Prostate gland (tissue), 2 donors: ENCODE data around the gene STARD6. TPM values are rescaled to one million over a fixed set of nuclear protein-coding genes. Genes with fewer than 3 reads are reported as not detected.
A peak's percentile ranks its signal among the peaks of the same experiment; 100 is the strongest.
"Not testable (repeated sequence)": the region's sequence is repeated elsewhere in the genome, so short reads cannot be mapped to it uniquely, and the experiment has no call there.

Experiments
- DNase-seq: peaks from one replicate; pipeline ENCODE4 v3.0.0-alpha.2; 2019; ENCODE audit warnings: low spot score
- H3K27ac ChIP-seq, 2 donors: fragments of 200-600 bp; sonication (generic); 2 replicates each; pipeline ENCODE4 v1.5.1; 2017 to 2019
- H3K27me3 ChIP-seq: fragments of 200-600 bp; sonication (generic); replicated peaks from 2 replicates; pipeline ENCODE4 v1.5.1; 2019; ENCODE audit not compliant: insufficient read depth
- H3K36me3 ChIP-seq, 2 donors: fragments of 200-600 bp; sonication (generic); 1 replicate in 1 of 2; 2 replicates in 1 of 2; pipeline versions ENCODE4 v1.5.1 to v1.8.1; 2017 to 2019
- H3K4me1 ChIP-seq: fragments of 200-600 bp; sonication (generic); replicated peaks from 2 replicates; pipeline ENCODE4 v1.5.1; 2019
- H3K4me3 ChIP-seq, 2 donors: fragments of 200-600 bp; sonication (generic); 2 replicates each; pipeline ENCODE4 v1.5.1; 2017 to 2019
- H3K9me3 ChIP-seq: fragments of 200-600 bp; sonication (generic); 2 replicates; pipeline ENCODE4 v1.5.1; 2017
- POLR2A ChIP-seq: fragments of 450-650 bp; IDR thresholded peaks from one replicate; pipeline ENCODE4 v1.6.1; 2016; ENCODE audit warnings: antibody characterized with exemption, mild to moderate bottlenecking
- POLR2AphosphoS5 ChIP-seq: sonication (generic); formaldehyde crosslinking; IDR thresholded peaks from one replicate; pipeline ENCODE4 v1.6.1; 2017; ENCODE audit warnings: antibody characterized with exemption
- WGBS: methylation state at CpG from one replicate; pipeline ENCODE4 v1.1.5; 2018; 5-methylcytosine and 5-hydroxymethylcytosine counted together
- intact Hi-C: fragments of 100-400 bp; cut with DNase I; formaldehyde crosslinking; loops from one replicate; pipeline ENCODE4 v1.14.2; 2022
- total RNA-seq, 2 donors: library from RNA; depleted of rRNA; stranded (reverse); fragments of >200 nt; gene quantifications; one replicate each; pipeline ENCODE4 v1.1.0, GENCODE V29; 2016
- TF ChIP-seq, protein P1 (sequence below), 4 experiments: fragments of 200-600 bp in 2 of 4; fragments of 450-650 bp in 2 of 4; sonication (generic) in 2 of 4; IDR thresholded peaks; 1 replicate in 3 of 4; 2 replicates in 1 of 4; pipeline ENCODE4 v1.5.1; 2016 to 2019; ENCODE audit warnings: antibody characterized with exemption in 4 of 4, mild to moderate bottlenecking in 2 of 4, moderate library complexity in 2 of 4

STARD6 gene
- total RNA-seq, 2 donors from 2014 or later, result not detected

DNA sequence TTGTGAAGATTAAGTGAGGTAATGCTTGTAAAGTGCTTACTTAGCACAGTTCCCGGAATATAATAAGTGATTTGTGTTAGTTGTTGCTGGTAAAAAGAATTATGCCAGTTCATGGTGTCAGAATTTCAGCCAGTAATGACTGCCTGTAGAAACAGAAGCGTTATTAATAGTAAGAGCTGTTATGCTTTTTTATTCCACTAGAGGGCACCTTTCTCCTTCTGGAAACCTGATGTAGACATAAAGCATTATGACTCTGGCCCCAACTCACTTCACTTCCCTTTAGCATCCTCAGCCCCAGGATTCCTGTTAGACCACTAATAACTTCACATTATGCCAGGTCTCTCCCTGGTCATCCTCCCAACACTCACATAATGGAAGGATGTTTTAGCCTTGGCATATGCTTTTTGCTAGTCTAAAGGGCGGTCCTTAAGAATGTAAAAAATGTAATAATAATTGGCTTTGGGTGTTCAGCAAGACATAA is 34.9 kb upstream of the STARD6 start:
- TF ChIP-seq, protein P1, sequence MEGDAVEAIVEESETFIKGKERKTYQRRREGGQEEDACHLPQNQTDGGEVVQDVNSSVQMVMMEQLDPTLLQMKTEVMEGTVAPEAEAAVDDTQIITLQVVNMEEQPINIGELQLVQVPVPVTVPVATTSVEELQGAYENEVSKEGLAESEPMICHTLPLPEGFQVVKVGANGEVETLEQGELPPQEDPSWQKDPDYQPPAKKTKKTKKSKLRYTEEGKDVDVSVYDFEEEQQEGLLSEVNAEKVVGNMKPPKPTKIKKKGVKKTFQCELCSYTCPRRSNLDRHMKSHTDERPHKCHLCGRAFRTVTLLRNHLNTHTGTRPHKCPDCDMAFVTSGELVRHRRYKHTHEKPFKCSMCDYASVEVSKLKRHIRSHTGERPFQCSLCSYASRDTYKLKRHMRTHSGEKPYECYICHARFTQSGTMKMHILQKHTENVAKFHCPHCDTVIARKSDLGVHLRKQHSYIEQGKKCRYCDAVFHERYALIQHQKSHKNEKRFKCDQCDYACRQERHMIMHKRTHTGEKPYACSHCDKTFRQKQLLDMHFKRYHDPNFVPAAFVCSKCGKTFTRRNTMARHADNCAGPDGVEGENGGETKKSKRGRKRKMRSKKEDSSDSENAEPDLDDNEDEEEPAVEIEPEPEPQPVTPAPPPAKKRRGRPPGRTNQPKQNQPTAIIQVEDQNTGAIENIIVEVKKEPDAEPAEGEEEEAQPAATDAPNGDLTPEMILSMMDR (IDR thresholded peaks at IDR 0.05), result peak; percentile 45 to 68 (median 61)
- TF ChIP-seq POLR2AphosphoS5 (no peak), POLR2A (no peak)
- intact Hi-C loops, result loop anchor here (10.0 kb wide), 2 partner anchors 282 to 592 kb away; no protein-coding TSS in a partner anchor
- H3K36me3 ChIP-seq, result no peaks in the 10 kb centered on the region
- H3K27me3 ChIP-seq, result no peaks in the 10 kb centered on the region
- 37% methylated on average over 3 of the region's 3 CpGs for WGBS
- H3K9me3 ChIP-seq, result no peaks in the 10 kb centered on the region
- DNase-seq, result no peak
- H3K4me3 ChIP-seq, result no peak overlapping the region
- no peak overlapping the region for H3K27ac ChIP-seq
- H3K4me1 ChIP-seq, result no peaks in the 10 kb centered on the region

DNA sequence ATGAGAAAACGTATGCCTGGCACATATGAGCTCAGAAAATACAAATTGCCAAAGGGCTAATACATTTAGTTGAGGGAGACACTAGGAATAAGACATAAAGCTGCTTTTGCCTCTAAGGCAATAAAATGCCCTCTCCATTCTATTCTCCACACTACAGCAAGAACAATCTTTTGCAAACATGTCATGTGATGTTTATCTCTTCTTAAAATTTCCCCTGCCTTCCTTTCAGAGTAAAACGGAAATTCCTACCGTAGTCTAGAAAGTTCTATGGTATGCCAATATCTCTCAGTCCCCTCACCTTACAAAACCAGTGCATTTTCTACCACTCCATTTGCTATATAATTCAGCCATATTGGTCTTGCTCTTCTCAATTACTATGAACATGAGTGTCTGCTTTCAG is 33.2 kb upstream of the STARD6 start:
- Histone ChIP-seq H3K9me3 (no peaks in the 10 kb centered on the region), H3K27me3 (no peaks in the 10 kb centered on the region), H3K4me3 (no peak overlapping the region), H3K4me1 (no peaks in the 10 kb centered on the region), H3K36me3 (no peaks in the 10 kb centered on the region), H3K27ac (no peak overlapping the region)
- WGBS, result 31% methylated on average over 3 of the region's 3 CpGs
- no peak for DNase-seq
- TF ChIP-seq POLR2A (no peak), POLR2AphosphoS5 (no peak)
- TF ChIP-seq, protein P1 (IDR thresholded peaks at IDR 0.05), result no peak
- intact Hi-C loops, result loop anchor here (10.0 kb wide), 2 partner anchors 284 to 594 kb away; no protein-coding TSS in a partner anchor

DNA sequence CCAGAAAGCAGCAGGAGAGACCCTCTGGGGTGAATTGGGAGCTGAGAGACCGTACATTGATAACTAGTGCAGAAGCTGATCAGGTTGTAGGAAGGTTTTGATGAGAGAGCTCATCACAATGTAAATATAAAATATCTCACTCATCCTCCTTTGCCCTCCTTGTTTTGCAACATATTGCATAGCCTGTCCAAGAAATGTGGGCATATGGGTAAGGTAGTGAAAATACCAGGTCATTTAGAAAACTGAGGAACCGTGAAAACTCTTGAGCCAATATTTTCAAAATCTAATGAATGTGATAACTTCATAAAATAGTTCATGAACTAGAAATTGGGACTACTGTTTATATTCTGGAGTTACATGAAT is 31.5 kb upstream of the STARD6 start:
- no peaks in the 10 kb centered on the region for H3K4me1 ChIP-seq
- H3K27ac ChIP-seq, result no peak overlapping the region
- no peaks in the 10 kb centered on the region for H3K27me3 ChIP-seq
- DNase-seq, result no peak
- no peak overlapping the region for H3K4me3 ChIP-seq
- intact Hi-C loops, result no loop called here
- TF ChIP-seq POLR2AphosphoS5, result no peak
- TF ChIP-seq, protein P1 (IDR thresholded peaks at IDR 0.05), result no peak
- no peak for TF ChIP-seq POLR2A
- no peaks in the 10 kb centered on the region for H3K36me3 ChIP-seq
- H3K9me3 ChIP-seq, result no peaks in the 10 kb centered on the region
- 47% methylated on average over 2 of the region's 2 CpGs for WGBS

DNA sequence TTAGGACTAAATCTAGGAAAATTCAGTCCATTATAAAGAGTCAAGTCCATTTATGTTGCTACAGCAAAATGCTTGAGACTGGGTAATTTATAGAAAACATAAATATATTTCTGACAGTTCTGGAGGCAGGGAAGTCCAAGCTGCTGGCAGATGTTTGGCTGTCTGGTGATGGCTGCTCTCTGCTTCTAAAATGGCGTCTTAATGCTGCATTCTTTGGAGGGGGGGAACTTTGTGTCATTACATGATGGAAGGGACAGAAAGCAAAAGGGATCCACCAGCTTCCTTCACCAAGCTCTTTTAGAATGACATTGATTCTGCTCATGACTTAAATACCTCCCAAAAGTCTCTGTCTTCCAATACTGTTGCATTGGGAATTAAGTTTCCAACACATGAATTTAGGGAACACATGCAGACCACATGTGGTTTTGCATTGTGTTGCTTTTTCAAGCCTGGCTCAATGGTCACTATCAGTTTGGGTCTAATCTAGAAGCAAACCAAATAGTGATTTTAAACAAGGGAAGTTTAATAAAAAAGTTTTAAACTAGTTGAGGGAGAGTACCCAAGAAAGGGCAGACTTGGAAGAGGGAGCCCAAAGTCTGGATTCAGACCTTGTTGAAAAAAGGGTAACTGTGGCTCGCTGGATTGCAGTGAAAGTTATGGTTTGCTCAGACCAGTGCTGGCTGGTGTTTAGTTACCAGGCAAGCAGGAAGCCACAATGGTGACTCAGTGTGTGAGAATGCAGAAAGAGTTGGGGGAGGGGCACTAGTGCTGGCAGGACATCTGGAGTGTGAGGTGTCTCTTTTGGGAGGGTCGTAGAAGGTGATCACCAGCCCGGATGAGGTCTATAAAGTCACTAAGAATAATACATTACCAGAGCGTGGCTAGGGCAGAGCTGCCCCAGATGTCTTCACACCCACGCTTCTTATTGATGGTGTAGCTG is 30.8 kb upstream of the STARD6 start:
- Histone ChIP-seq H3K9me3 (no peaks in the 10 kb centered on the region), H3K4me3 (no peak overlapping the region), H3K4me1 (no peaks in the 10 kb centered on the region), H3K27ac (no peak overlapping the region), H3K27me3 (no peaks in the 10 kb centered on the region), H3K36me3 (no peaks in the 10 kb centered on the region)
- 53% methylated on average over 6 of the region's 6 CpGs for WGBS
- intact Hi-C loops, result no loop called here
- TF ChIP-seq, protein P1 (IDR thresholded peaks at IDR 0.05), result no peak
- TF ChIP-seq POLR2A, result no peak
- TF ChIP-seq POLR2AphosphoS5, result no peak
- DNase-seq, result no peak

DNA sequence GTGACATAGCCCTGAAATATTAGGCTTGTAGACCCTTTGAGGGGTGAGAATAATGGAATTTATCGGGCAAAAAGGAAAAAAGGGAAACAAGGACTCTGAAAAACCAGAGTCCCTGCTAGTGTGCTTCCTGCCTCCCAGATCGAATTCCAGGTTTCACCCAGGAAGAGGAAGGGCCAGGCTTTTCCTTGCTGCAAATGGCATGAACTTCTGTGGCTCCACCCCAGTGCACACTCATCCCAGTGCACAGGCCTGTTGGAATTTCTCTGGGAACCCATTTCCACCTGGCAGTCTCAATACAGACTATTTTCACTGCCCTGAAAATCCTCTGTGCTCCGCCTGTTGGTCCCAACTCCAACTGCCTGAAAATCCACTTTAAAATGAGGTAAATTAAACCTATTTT is 30.0 kb upstream of the STARD6 start:
- 97% methylated on average over 3 of the region's 3 CpGs for WGBS
- no peak overlapping the region for H3K4me3 ChIP-seq
- no peak for DNase-seq
- no peaks in the 10 kb centered on the region for H3K4me1 ChIP-seq
- H3K27me3 ChIP-seq, result no peaks in the 10 kb centered on the region
- intact Hi-C loops, result no loop called here
- H3K36me3 ChIP-seq, result no peaks in the 10 kb centered on the region
- H3K27ac ChIP-seq, result no peak overlapping the region
- no peaks in the 10 kb centered on the region for H3K9me3 ChIP-seq
- no peak for TF ChIP-seq POLR2A
- no peak for TF ChIP-seq POLR2AphosphoS5
- TF ChIP-seq, protein P1 (IDR thresholded peaks at IDR 0.05), result no peak

DNA sequence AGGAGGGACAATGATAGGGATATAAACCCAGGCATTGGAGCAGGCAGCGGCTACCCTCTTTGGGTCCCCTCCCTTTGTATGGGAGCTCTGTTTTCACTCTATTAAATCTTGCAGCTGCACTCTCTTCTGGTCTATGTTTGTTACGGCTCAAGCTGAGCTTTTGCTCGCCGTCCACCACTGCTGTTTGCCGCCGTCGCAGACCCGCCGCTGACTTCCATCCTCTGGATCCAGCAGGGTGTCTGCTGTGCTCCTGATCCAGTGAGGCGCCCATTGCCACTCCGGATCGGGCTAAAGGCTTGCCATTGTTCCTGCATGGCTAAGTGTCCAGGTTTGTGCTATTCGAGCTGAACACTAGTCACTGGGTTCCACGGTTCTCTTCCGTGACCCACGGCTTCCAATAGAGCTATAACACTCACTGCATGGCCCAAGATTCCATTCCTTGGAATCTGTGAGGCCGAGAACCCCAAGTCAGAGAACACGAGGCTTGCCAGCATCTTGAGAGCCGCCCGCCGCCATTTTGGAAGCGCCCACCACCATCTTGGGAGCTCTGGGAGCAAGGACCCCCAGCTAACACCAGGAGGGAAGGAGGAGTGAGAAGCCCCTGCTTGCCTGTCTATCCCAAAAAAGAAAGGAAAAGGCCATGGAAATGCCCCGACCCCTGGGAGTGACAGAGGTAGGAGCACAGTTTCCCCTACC is 29.3 kb upstream of the STARD6 start:
- H3K27me3 ChIP-seq, DNase-seq, H3K4me1 ChIP-seq, H3K27ac ChIP-seq, H3K9me3 ChIP-seq, H3K36me3 ChIP-seq, intact Hi-C loops, H3K4me3 ChIP-seq: not testable (repeated sequence)
- WGBS, result 94% methylated on average over 23 of the region's 23 CpGs
